Adrenal gland (tissue), 12 donors: ENCODE measurements around the gene ENPP7. TPM values are rescaled to one million over a fixed set of nuclear protein-coding genes. Genes with fewer than 3 reads are reported as not detected.

ENCODE experiments used
- DNase-seq, 7 donors: peaks; one replicate each; pipeline ENCODE4 v3.0.0-alpha.2; 2019 to 2020
- H3K27ac ChIP-seq, 5 donors: fragments of 200-600 bp; sonication (generic) in 4 of 5; 1 replicate in 3 of 5; 2 replicates in 2 of 5; pipeline versions ENCODE4 v1.5.1 to v1.8.0; 2016 to 2020; ENCODE audit warnings: mild to moderate bottlenecking in 1 of 5
- H3K27me3 ChIP-seq: fragments of 200-600 bp; 2 replicates; pipeline ENCODE4 v1.8.0; 2021
- H3K36me3 ChIP-seq, 2 donors: fragments of 200-600 bp; replicated peaks in 1 of 2; 1 replicate in 1 of 2; 2 replicates in 1 of 2; pipeline versions ENCODE4 v1.5.1 to v1.8.0; 2018 to 2022
- H3K4me1 ChIP-seq, 2 donors: fragments of 200-600 bp; replicated peaks in 1 of 2; 1 replicate in 1 of 2; 2 replicates in 1 of 2; pipeline versions ENCODE4 v1.5.1 to v1.8.0; 2018 to 2021
- H3K4me3 ChIP-seq, 4 donors: fragments of 200-600 bp; sonication (generic) in 3 of 4; one replicate each; pipeline ENCODE4 v1.5.1; 2016 to 2018
- H3K9me3 ChIP-seq, 3 donors: fragments of 200-600 bp; sonication (generic) in 1 of 3; replicated peaks in 1 of 3; 1 replicate in 2 of 3; 2 replicates in 1 of 3; pipeline versions ENCODE4 v1.5.1 to v1.8.0; 2016 to 2021
- POLR2A ChIP-seq, 2 donors: fragments of 450-650 bp; IDR thresholded peaks; one replicate each; pipeline ENCODE4 v1.6.1; 2017; ENCODE audit warnings: antibody characterized with exemption in 2 of 2, mild to moderate bottlenecking in 2 of 2, moderate library complexity in 1 of 2
- WGBS, 4 donors: extraction: QIAGEN DNeasy Blood & Tissue Kit in 2 of 4; methylation state at CpG; one replicate each; pipeline versions ENCODE4 v1.1.5 to v1.1.7; 2013 to 2017; 5-methylcytosine and 5-hydroxymethylcytosine counted together
- intact Hi-C, 2 donors: fragments of 100-400 bp; cut with DNase I; formaldehyde crosslinking; loops; one replicate each; pipeline versions ENCODE4 v1.14.1 to v1.15.0; 2022 to 2023
- polyA plus RNA-seq, 3 donors: library from polyadenylated mRNA; stranded (reverse); fragments of 200-250 nt in 2 of 3; fragments of 350-450 nt in 1 of 3; fragmentation: Illumina TruSeq in 1 of 3; extraction: RNeasy Lipid Tissue Mini Kit (QIAGEN cat#74804) in 1 of 3; gene quantifications; one replicate each; pipeline ENCODE4 v1.2.3, GENCODE V29; 2013 to 2014
- total RNA-seq, 9 donors: library from RNA; depleted of rRNA in 4 of 9; stranded (reverse); fragments of >200 nt in 4 of 9; fragments of 120-200 nt in 1 of 9; fragmentation: NEBNext Ultra II Directional in 1 of 9; extraction: Animal tissue kit (Norgen Biotek cat#: 25700) in 1 of 9; gene quantifications; one replicate each; pipeline versions ENCODE4 v1.1.0 to v1.2.4, GENCODE V29; 2013 to 2023
- TF ChIP-seq, protein P1 (sequence below), 6 experiments: fragments of 450-650 bp in 4 of 6; fragments of 200-600 bp in 2 of 6; sonication (generic) in 1 of 6; IDR thresholded peaks; 1 replicate in 5 of 6; 2 replicates in 1 of 6; pipeline versions ENCODE4 v1.5.1 to v1.8.0; 2016 to 2021; ENCODE audit warnings: antibody characterized with exemption in 6 of 6, mild to moderate bottlenecking in 2 of 6, moderate library complexity in 1 of 6
- donor health status: healthy with polysubstance abuse.
- donor health status: Bipolar disorder and iron deficiency.
- donor health status: DM: yes; HTN: yes; CAD: no.
- donor health status: DM: no; HTN: no; CAD: no.
- donor health status: DM: no; HTN: no; CAD: no.
- donor health status: DM: yes; HTN: yes; CAD: no.

ENPP7 gene
- total and polyA plus RNA-seq, 12 donors = 0.39 TPM; not detected in 11

DNA sequence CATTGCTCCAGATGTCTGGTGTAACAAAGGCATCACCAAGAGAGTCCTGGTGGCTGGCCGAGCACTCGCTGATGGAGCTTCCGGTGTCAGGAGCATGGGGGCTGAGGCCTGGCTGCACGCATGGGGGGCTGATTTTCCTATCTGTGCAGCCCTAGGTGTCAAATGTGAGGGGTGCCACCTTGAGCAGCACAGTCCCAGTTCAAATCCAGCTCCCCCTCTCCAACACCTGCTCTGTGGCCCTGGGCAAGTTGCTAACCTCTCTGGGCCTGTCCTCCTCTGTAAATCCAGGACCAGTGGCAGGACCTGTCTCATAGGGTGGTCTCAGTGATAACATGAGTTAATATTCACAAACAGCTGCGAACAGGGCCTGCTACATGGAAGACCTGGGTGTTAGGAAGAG is 12.9 kb downstream of the ENPP7 start:
- Histone ChIP-seq H3K4me3 (no peak overlapping the region), H3K9me3 (no peaks in the 10 kb centered on the region), H3K27ac (no peak overlapping the region), H3K36me3 (no peaks in the 10 kb centered on the region), H3K4me1 (peaks cover 6 to 7% of the 10 kb centered on the region in 2 donors), H3K27me3 (peaks cover 42% of the 10 kb centered on the region)
- intact Hi-C loops = loop anchor here in 1 of 2 donors (5.0 to 10.0 kb wide), 2 partner anchors 101 to 249 kb away; no protein-coding TSS in a partner anchor
- no peak for DNase-seq
- WGBS, 4 donors = 70 to 91% (median 85%) methylated on average over 4 to 5 of the region's 5 CpGs
- TF ChIP-seq, protein P1, sequence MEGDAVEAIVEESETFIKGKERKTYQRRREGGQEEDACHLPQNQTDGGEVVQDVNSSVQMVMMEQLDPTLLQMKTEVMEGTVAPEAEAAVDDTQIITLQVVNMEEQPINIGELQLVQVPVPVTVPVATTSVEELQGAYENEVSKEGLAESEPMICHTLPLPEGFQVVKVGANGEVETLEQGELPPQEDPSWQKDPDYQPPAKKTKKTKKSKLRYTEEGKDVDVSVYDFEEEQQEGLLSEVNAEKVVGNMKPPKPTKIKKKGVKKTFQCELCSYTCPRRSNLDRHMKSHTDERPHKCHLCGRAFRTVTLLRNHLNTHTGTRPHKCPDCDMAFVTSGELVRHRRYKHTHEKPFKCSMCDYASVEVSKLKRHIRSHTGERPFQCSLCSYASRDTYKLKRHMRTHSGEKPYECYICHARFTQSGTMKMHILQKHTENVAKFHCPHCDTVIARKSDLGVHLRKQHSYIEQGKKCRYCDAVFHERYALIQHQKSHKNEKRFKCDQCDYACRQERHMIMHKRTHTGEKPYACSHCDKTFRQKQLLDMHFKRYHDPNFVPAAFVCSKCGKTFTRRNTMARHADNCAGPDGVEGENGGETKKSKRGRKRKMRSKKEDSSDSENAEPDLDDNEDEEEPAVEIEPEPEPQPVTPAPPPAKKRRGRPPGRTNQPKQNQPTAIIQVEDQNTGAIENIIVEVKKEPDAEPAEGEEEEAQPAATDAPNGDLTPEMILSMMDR (IDR thresholded peaks at IDR 0.05) = no peak
- TF ChIP-seq POLR2A (IDR thresholded peaks at IDR 0.05) = no peak

DNA sequence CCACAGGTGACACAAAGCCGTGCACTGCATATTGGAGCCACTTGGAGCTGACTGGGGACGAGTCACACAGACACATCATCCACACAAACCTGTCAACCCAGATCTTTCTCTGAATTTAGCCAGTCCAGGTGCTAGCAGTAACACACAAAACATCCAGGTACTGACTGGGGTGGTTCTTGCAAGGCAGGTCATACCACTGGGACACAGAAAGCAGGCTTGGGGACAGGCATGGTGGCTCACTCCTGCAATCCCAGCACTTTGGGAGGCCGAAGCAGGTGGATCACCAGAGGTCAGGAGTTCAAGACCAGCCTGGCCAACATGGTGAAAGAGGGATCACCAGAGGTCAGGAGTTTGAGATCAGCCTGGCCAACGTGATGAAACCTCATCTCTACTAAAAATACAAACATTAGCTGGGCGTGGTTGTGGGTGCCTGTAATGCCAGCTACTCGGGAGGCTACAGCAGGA is 14.9 kb downstream of the ENPP7 start:
- H3K27ac ChIP-seq = no peak overlapping the region
- H3K27me3 ChIP-seq = peaks cover 50% of the 10 kb centered on the region
- H3K4me3 ChIP-seq = no peak overlapping the region
- H3K9me3 ChIP-seq = no peaks in the 10 kb centered on the region
- DNase-seq = no peak
- intact Hi-C loops = loop anchor here in 1 of 2 donors (10.0 kb wide), 1 partner anchor 99 kb away; no protein-coding TSS in a partner anchor
- TF ChIP-seq, protein P1 (IDR thresholded peaks at IDR 0.05) = no peak
- no peak for TF ChIP-seq POLR2A (IDR thresholded peaks at IDR 0.05)
- 47 to 60% (median 52%) methylated on average over 5 to 6 of the region's 6 CpGs for WGBS, 4 donors
- H3K36me3 ChIP-seq = no peaks in the 10 kb centered on the region
- H3K4me1 ChIP-seq = peaks cover 6 to 7% of the 10 kb centered on the region in 2 donors

GRCh38 chr17:79746889-79747507 is 16.3 kb downstream of the ENPP7 start:
- Histone ChIP-seq H3K36me3 (no peaks in the 10 kb centered on the region), H3K4me1 (peaks cover 2 to 3% of the 10 kb centered on the region in 2 donors), H3K27me3 (peaks cover 57% of the 10 kb centered on the region), H3K27ac (no peak overlapping the region), H3K9me3 (no peaks in the 10 kb centered on the region), H3K4me3 (no peak overlapping the region)
- intact Hi-C loops = loop anchor here in 1 of 2 donors (10.0 kb wide), 1 partner anchor 98 kb away; no protein-coding TSS in a partner anchor
- TF ChIP-seq POLR2A (IDR thresholded peaks at IDR 0.05) = no peak
- TF ChIP-seq, protein P1 (IDR thresholded peaks at IDR 0.05) = no peak
- no peak for DNase-seq
- 30 to 47% (median 34%) methylated on average over 12 to 22 of the region's 22 CpGs for WGBS, 4 donors

GRCh38 chr17:79747508-79748294 is 17.0 kb downstream of the ENPP7 start:
- no peaks in the 10 kb centered on the region for H3K4me1 ChIP-seq
- no peak overlapping the region for H3K4me3 ChIP-seq
- H3K27ac ChIP-seq = no peak overlapping the region
- H3K36me3 ChIP-seq = no peaks in the 10 kb centered on the region
- 1 to 4% (median 2%) methylated on average over 13 to 74 of the region's 74 CpGs for WGBS, 4 donors
- DNase-seq = no peak
- intact Hi-C loops = loop anchor here in 1 of 2 donors (10.0 kb wide), 1 partner anchor 97 kb away; no protein-coding TSS in a partner anchor
- TF ChIP-seq, protein P1 (IDR thresholded peaks at IDR 0.05) = no peak
- no peak for TF ChIP-seq POLR2A (IDR thresholded peaks at IDR 0.05)
- H3K9me3 ChIP-seq = no peaks in the 10 kb centered on the region
- H3K27me3 ChIP-seq = peaks cover 53% of the 10 kb centered on the region
